RWPE2 (cell line): ENCODE results near the gene KLF12.
A peak's percentile ranks its signal among the peaks of the same experiment; 100 is the strongest.

Source experiments
- ATAC-seq: fragments of 200-7000 bp; cut with Tn5 transposase; 3 replicates; pipeline ENCODE4 v1.9.1; 2021; ENCODE audit warnings: low read depth
- DNase-seq: peaks from one replicate; pipeline ENCODE4 v3.0.0-alpha.2; 2020; ENCODE audit warnings: low spot score
- H3K27ac ChIP-seq: fragments of 450-650 bp; 2 replicates; pipeline ENCODE4 v1.5.1; 2017; ENCODE audit warnings: mild to moderate bottlenecking; ENCODE audit not compliant: poor library complexity, severe bottlenecking
- H3K27me3 ChIP-seq: fragments of 250-450 bp; sonication (Bioruptor Pico); 2 replicates; pipeline ENCODE4 v1.5.1; 2021; ENCODE audit warnings: mild to moderate bottlenecking, moderate library complexity; ENCODE audit not compliant: insufficient read depth, poor library complexity, severe bottlenecking
- H3K36me3 ChIP-seq: fragments of 250-450 bp; sonication (Bioruptor Pico); 2 replicates; pipeline ENCODE4 v1.5.1; 2020; ENCODE audit warnings: low read depth, mild to moderate bottlenecking, moderate library complexity
- H3K4me1 ChIP-seq: fragments of 250-450 bp; sonication (Bioruptor Pico); 2 replicates; pipeline ENCODE4 v1.5.1; 2021; ENCODE audit warnings: mild to moderate bottlenecking, moderate library complexity; ENCODE audit not compliant: insufficient read depth, poor library complexity, severe bottlenecking
- H3K4me3 ChIP-seq: fragments of 250-450 bp; sonication (Bioruptor Pico); 2 replicates; pipeline ENCODE4 v1.5.1; 2021; ENCODE audit warnings: mild to moderate bottlenecking, moderate library complexity; ENCODE audit not compliant: severe bottlenecking
- H3K9me3 ChIP-seq: fragments of 250-450 bp; sonication (Bioruptor Pico); 2 replicates; pipeline ENCODE4 v1.5.1; 2021; ENCODE audit warnings: mild to moderate bottlenecking, moderate library complexity; ENCODE audit not compliant: severe bottlenecking
- CTCF ChIP-seq: fragments of 450-650 bp; IDR thresholded peaks from one replicate; pipeline ENCODE4 v1.5.1; 2017; ENCODE audit warnings: mild to moderate bottlenecking, moderate library complexity; ENCODE audit not compliant: poor library complexity, severe bottlenecking

KLF12 gene

GRCh38 chr13:74128156-74128767 lies 5.9 kb downstream of the KLF12 start:
- peaks cover 14% of the 10 kb centered on the region for H3K4me1 ChIP-seq
- no peak overlapping the region for H3K4me3 ChIP-seq
- no peak for TF ChIP-seq CTCF
- ATAC-seq = no peak
- H3K9me3 ChIP-seq = no peaks in the 10 kb centered on the region
- no peaks in the 10 kb centered on the region for H3K27me3 ChIP-seq
- no peak overlapping the region for H3K27ac ChIP-seq
- DNase-seq = no peak
- no peaks in the 10 kb centered on the region for H3K36me3 ChIP-seq

GRCh38 chr13:74118328-74118727 lies 15.9 kb downstream of the KLF12 start:
- TF ChIP-seq CTCF = no peak
- H3K4me3 ChIP-seq = no peak overlapping the region
- H3K36me3 ChIP-seq = no peaks in the 10 kb centered on the region
- H3K27me3 ChIP-seq = no peaks in the 10 kb centered on the region
- peaks cover 12% of the 10 kb centered on the region for H3K4me1 ChIP-seq
- H3K27ac ChIP-seq = no peak overlapping the region
- no peak for ATAC-seq
- DNase-seq = no peak
- no peaks in the 10 kb centered on the region for H3K9me3 ChIP-seq

- no peak overlapping the region for H3K4me3 ChIP-seq
- H3K36me3 ChIP-seq = no peaks in the 10 kb centered on the region
- DNase-seq = no peak
- no peak for TF ChIP-seq CTCF
- no peak overlapping the region for H3K27ac ChIP-seq
- H3K4me1 ChIP-seq = peaks cover 12% of the 10 kb centered on the region
- no peaks in the 10 kb centered on the region for H3K9me3 ChIP-seq
- no peak for ATAC-seq
- no peaks in the 10 kb centered on the region for H3K27me3 ChIP-seq
Measured at GRCh38 chr13:74117207-74117705, 16.9 kb downstream of the KLF12 start.

- no peak for TF ChIP-seq CTCF
- ATAC-seq = peak; percentile 58; the same call in 1 of the 3 replicates
- H3K9me3 ChIP-seq = no peaks in the 10 kb centered on the region
- peaks cover 12% of the 10 kb centered on the region for H3K4me1 ChIP-seq
- no peak for DNase-seq
- peak overlapping the region; percentile 39 for H3K27ac ChIP-seq
- H3K4me3 ChIP-seq = no peak overlapping the region
- no peaks in the 10 kb centered on the region for H3K27me3 ChIP-seq
- no peaks in the 10 kb centered on the region for H3K36me3 ChIP-seq
Measured at GRCh38 chr13:74115133-74115532, 19.1 kb downstream of the KLF12 start.

- ATAC-seq (no peak), DNase-seq (no peak)
- Histone ChIP-seq H3K4me3 (no peak overlapping the region), H3K27ac (peak overlapping the region; percentile 39), H3K27me3 (no peaks in the 10 kb centered on the region), H3K36me3 (no peaks in the 10 kb centered on the region), H3K4me1 (peaks cover 12% of the 10 kb centered on the region), H3K9me3 (no peaks in the 10 kb centered on the region)
- TF ChIP-seq CTCF = no peak
Measured at GRCh38 chr13:74114641-74115040, 19.6 kb downstream of the KLF12 start.
